A673 (cell line): ENCODE measurements around the gene PMEPA1. TPM values are rescaled to one million over a fixed set of nuclear protein-coding genes. Genes with fewer than 3 reads are reported as not detected.

ENCODE experiments used
- BruUV-seq: library from RNA; stranded (reverse); fragments of 400-500 nt; replicated peaks from 2 replicates; lab custom pipeline; 2021; lab: Mats Ljungman, UMichigan
- CTCF ChIA-PET: fragments of 300-600 bp; sonication (Branson Sonifier 250); formaldehyde crosslinking; loops from one replicate; lab custom pipeline; 2022; ENCODE audit warnings: antibody characterized with exemption; lab: Charles Lee
- POLR2A ChIA-PET: fragments of 300-600 bp; sonication (Branson Sonifier 250); formaldehyde crosslinking; loops from one replicate; lab custom pipeline; 2022; ENCODE audit warnings: antibody characterized with exemption; ENCODE audit not compliant: low non-redundant PET; lab: Charles Lee
- DNase-seq: peaks from one replicate; pipeline ENCODE4 v3.0.0-alpha.2; 2015; ENCODE audit warnings: low spot score
- H3K27ac ChIP-seq: fragments of 200-600 bp; sonication (generic); 2 replicates; pipeline ENCODE4 v1.5.1; 2016; ENCODE audit warnings: mixed run types, low read depth, mild to moderate bottlenecking, mixed read lengths, antibody characterized with exemption, low read length; ENCODE audit not compliant: poor library complexity, severe bottlenecking
- H3K27me3 ChIP-seq: fragments of 200-600 bp; sonication (generic); replicated peaks from 2 replicates; pipeline ENCODE4 v1.6.1; 2017; ENCODE audit warnings: mixed run types, low read depth, mild to moderate bottlenecking, mixed read lengths, antibody characterized with exemption, low read length; ENCODE audit not compliant: insufficient read depth, poor library complexity
- H3K36me3 ChIP-seq: fragments of 200-600 bp; sonication (generic); 2 replicates; pipeline ENCODE4 v1.6.1; 2016; ENCODE audit warnings: mixed run types, mild to moderate bottlenecking, mixed read lengths, antibody characterized with exemption, low read length; ENCODE audit not compliant: insufficient read depth, poor library complexity, severe bottlenecking
- H3K4me1 ChIP-seq: fragments of 200-600 bp; sonication (generic); 2 replicates; pipeline ENCODE4 v1.6.1; 2017; ENCODE audit warnings: mixed run types, mild to moderate bottlenecking, mixed read lengths, antibody characterized with exemption, low read length; ENCODE audit not compliant: insufficient read depth, poor library complexity, severe bottlenecking
- H3K4me3 ChIP-seq: fragments of 200-600 bp; sonication (generic); 2 replicates; pipeline ENCODE4 v1.5.1; 2016; ENCODE audit warnings: low read depth, mixed run types, mild to moderate bottlenecking, mixed read lengths, low read length; ENCODE audit not compliant: poor library complexity, severe bottlenecking
- H3K9me3 ChIP-seq: fragments of 200-600 bp; sonication (generic); 2 replicates; pipeline ENCODE4 v1.6.1; 2016; ENCODE audit warnings: mixed run types, low read depth, mild to moderate bottlenecking, mixed read lengths, antibody characterized with exemption, low read length; ENCODE audit not compliant: poor library complexity, severe bottlenecking
- EZH2 ChIP-seq: fragments of 200-600 bp; sonication (generic); IDR thresholded peaks from 2 replicates; pipeline ENCODE4 v1.6.1; 2017; ENCODE audit warnings: borderline replicate concordance, low read depth, mild to moderate bottlenecking, mixed read lengths, antibody characterized with exemption, low read length; ENCODE audit not compliant: poor library complexity, severe bottlenecking
- intact Hi-C: fragments of 100-400 bp; cut with micrococcal nuclease; formaldehyde crosslinking; loops from one replicate; pipeline ENCODE4 v1.10.0; 2022; ENCODE audit not compliant: unreplicated experiment
- total RNA-seq: library from RNA; stranded (reverse); gene quantifications from 2 replicates; pipeline ENCODE4 v1.2.3, GENCODE V29; 2021
- TF ChIP-seq, protein P1 (sequence below): fragments of 300-800, 200-600 bp; sonication (generic); conservative IDR thresholded peaks from 2 replicates; pipeline ENCODE4 v1.5.1; 2017; ENCODE audit warnings: low read depth, mild to moderate bottlenecking, antibody characterized with exemption, low read length, moderate library complexity, mixed read lengths

Gene PMEPA1
- total RNA-seq, 1 experiment from 2014 or later = 9.7 TPM

- intact Hi-C loops = no loop called here
- H3K4me1 ChIP-seq = no peaks in the 10 kb centered on the region
- H3K27me3 ChIP-seq = no peaks in the 10 kb centered on the region
- POLR2A ChIA-PET = no interaction called here
- no peak overlapping the region for H3K4me3 ChIP-seq
- no peaks in the 10 kb centered on the region for H3K9me3 ChIP-seq
- no peaks in the 10 kb centered on the region for H3K36me3 ChIP-seq
- H3K27ac ChIP-seq = no peak overlapping the region
- BruUV-seq = no TSS peak
- no peak for DNase-seq
- TF ChIP-seq EZH2 = no peak
- TF ChIP-seq, protein P1, sequence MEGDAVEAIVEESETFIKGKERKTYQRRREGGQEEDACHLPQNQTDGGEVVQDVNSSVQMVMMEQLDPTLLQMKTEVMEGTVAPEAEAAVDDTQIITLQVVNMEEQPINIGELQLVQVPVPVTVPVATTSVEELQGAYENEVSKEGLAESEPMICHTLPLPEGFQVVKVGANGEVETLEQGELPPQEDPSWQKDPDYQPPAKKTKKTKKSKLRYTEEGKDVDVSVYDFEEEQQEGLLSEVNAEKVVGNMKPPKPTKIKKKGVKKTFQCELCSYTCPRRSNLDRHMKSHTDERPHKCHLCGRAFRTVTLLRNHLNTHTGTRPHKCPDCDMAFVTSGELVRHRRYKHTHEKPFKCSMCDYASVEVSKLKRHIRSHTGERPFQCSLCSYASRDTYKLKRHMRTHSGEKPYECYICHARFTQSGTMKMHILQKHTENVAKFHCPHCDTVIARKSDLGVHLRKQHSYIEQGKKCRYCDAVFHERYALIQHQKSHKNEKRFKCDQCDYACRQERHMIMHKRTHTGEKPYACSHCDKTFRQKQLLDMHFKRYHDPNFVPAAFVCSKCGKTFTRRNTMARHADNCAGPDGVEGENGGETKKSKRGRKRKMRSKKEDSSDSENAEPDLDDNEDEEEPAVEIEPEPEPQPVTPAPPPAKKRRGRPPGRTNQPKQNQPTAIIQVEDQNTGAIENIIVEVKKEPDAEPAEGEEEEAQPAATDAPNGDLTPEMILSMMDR = no peak
- CTCF ChIA-PET = no interaction called here
Measured at GRCh38 chr20:57724610-57725405, 15.0 kb upstream of the PMEPA1 start.

DNA sequence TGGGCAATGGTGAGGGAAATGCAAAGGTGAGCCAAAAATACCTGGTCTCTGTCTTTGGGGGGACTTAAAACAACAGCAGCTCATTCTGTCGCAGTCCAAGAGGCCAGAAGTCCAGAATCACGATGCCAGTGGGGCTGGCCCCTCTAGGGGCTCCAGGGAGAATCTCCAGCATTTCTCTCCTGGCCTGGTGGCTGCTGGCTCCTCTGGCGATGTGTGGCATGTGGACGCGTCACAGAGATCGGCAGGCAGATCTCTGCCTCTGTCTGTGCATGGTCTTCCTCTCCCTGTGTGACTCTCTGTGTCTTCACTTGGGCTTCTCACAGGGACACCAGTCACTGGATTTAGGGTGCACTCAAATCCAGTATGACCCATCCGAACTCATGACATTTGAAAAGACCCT lies 14.0 kb upstream of the PMEPA1 start:
- CTCF ChIA-PET = no interaction called here
- Histone ChIP-seq H3K36me3 (no peaks in the 10 kb centered on the region), H3K4me3 (no peak overlapping the region), H3K9me3 (no peaks in the 10 kb centered on the region), H3K27me3 (no peaks in the 10 kb centered on the region), H3K27ac (no peak overlapping the region), H3K4me1 (no peaks in the 10 kb centered on the region)
- no TSS peak for BruUV-seq
- DNase-seq = no peak
- TF ChIP-seq EZH2 = no peak
- TF ChIP-seq, protein P1 = no peak
- POLR2A ChIA-PET = interaction anchor here (0.6 kb wide), 1 partner anchor 219 kb away, joined by 4 read pairs; no protein-coding TSS in a partner anchor
- intact Hi-C loops = no loop called here

DNA sequence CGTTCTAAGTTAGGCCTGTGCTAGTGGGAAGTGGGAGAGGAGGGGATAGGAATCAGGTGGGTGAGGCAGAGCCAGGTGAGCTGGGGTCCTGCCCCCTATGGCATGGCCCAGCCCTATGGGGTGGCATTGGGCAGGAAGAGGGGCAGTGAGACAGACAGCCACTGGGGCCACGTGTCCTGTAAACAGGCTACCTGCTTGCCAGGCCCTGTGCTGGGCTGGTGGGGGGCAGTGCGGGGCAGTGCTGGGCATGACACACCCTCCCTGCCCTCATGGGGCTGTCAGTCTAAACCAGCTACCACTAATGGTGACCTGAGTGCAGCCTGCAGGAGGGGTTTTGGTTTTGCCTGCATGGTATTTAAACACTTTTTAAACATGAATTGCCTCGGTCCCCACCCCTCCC lies 10.1 kb upstream of the PMEPA1 start:
- no peak for TF ChIP-seq EZH2
- TF ChIP-seq, protein P1 = no peak
- H3K27ac ChIP-seq = no peak overlapping the region
- BruUV-seq = no TSS peak
- H3K9me3 ChIP-seq = no peaks in the 10 kb centered on the region
- DNase-seq = no peak
- CTCF ChIA-PET = no interaction called here
- H3K27me3 ChIP-seq = no peaks in the 10 kb centered on the region
- H3K4me1 ChIP-seq = peaks cover 5% of the 10 kb centered on the region
- no peaks in the 10 kb centered on the region for H3K36me3 ChIP-seq
- no peak overlapping the region for H3K4me3 ChIP-seq
- intact Hi-C loops = no loop called here
- POLR2A ChIA-PET = interaction anchor here (0.6 kb wide), 1 partner anchor 53 kb away, joined by 3 read pairs; no protein-coding TSS in a partner anchor
